IPS-NIHi11 (cell line): ENCODE data around the gene EPC1.
"Not testable (repeated sequence)": the region's sequence is repeated elsewhere in the genome, so short reads cannot be mapped to it uniquely, and the experiment has no call there.

Experiments
- DNase-seq: peaks from one replicate; pipeline ENCODE4 v3.0.0; 2012; ENCODE audit warnings: mixed read lengths, low spot score

EPC1 gene, protein sequence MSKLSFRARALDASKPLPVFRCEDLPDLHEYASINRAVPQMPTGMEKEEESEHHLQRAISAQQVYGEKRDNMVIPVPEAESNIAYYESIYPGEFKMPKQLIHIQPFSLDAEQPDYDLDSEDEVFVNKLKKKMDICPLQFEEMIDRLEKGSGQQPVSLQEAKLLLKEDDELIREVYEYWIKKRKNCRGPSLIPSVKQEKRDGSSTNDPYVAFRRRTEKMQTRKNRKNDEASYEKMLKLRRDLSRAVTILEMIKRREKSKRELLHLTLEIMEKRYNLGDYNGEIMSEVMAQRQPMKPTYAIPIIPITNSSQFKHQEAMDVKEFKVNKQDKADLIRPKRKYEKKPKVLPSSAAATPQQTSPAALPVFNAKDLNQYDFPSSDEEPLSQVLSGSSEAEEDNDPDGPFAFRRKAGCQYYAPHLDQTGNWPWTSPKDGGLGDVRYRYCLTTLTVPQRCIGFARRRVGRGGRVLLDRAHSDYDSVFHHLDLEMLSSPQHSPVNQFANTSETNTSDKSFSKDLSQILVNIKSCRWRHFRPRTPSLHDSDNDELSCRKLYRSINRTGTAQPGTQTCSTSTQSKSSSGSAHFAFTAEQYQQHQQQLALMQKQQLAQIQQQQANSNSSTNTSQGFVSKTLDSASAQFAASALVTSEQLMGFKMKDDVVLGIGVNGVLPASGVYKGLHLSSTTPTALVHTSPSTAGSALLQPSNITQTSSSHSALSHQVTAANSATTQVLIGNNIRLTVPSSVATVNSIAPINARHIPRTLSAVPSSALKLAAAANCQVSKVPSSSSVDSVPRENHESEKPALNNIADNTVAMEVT

GRCh38 chr10:32346551-32347362 is at the start of gene EPC1:
Gene EPC1, minus strand, starts transcription at chr10:32347158. Its CDS starts 243 bp downstream, at chr10:32346915.
- DNase-seq: peak; percentile 94

DNA sequence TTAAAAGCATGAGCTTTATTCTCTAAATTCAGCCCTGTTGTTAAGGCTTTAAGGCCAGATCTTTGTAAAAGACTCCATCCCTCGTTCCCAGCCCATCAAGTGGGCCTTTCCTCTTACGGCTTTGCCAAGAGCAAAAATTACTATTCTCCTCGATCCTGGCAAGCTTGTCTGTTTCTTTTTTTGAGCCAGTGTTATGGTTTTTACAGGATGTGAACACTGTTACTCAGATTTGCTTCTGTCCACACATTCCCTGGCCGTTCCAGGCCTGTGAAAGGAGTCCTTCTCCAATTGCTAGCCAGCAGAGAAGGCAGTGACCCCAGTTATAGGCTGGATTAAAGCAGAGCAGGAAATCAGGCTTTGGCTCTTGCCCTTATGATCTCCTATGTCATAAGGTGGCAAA is 47.0 kb upstream of the EPC1 start:
- no peak for DNase-seq

GRCh38 chr10:32392284-32392683 is 45.3 kb upstream of the EPC1 start:
- not testable (repeated sequence) for DNase-seq

- no peak for DNase-seq
Observed at GRCh38 chr10:32390193-32390592, 43.2 kb upstream of the EPC1 start.

DNA sequence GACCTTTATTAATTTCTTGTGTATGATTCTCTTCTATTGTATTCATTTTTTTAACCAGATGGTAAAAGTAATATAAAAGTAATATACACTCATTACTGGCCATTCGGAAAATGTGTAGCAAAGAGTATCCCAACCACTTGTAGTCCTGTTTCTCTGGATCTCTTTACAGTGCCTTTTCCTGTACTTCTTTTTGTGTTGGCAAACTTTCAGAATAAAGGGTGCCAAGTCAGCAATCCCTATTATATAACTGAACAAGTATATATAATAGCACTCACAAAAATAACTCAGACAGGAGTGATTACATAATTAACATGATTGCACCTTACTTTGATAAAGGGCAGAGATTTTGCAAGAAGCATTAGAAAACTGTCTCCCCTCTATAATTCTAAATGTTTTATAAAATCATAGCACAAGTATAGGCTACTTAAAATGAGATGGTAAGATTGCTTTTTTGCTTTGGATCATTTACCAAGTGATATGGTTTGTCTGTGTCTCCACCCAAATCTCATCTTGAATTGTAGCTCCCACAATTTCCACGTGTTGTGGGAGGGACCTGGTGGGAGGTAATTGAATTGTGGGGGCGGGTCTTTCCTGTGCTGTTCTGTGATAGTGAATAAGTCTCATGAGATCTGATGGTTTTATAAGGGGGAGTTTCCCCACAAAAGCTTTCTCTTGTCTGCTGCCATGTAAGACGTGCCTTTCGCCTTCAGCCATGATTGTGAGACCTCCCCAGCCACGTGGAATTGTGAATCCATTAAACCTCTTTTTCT is 41.5 kb upstream of the EPC1 start:
- no peak for DNase-seq

GRCh38 chr10:32386623-32387260 is 39.8 kb upstream of the EPC1 start:
- no peak for DNase-seq

DNA sequence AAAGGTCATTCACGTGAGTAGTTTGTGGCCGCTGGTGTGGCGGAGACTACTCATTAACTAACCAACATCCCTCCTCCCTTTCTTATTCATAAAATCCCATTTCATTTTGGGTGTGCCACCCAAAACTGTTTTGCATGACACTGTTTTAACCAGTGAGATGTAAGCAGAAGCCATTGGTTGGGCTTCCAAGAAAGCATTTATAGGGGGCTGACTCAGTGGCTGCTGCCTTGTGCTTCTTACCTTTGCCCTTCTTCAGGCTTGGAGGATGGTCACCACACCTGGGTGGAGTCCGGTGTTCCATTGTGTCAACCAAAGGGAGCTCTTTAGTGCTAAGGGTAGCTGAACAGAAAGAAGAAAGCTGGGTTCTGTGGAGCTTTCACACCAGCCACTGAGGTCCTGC is 37.2 kb upstream of the EPC1 start:
- no peak for DNase-seq

GRCh38 chr10:32381165-32381564 is 34.2 kb upstream of the EPC1 start:
- DNase-seq: no peak

DNA sequence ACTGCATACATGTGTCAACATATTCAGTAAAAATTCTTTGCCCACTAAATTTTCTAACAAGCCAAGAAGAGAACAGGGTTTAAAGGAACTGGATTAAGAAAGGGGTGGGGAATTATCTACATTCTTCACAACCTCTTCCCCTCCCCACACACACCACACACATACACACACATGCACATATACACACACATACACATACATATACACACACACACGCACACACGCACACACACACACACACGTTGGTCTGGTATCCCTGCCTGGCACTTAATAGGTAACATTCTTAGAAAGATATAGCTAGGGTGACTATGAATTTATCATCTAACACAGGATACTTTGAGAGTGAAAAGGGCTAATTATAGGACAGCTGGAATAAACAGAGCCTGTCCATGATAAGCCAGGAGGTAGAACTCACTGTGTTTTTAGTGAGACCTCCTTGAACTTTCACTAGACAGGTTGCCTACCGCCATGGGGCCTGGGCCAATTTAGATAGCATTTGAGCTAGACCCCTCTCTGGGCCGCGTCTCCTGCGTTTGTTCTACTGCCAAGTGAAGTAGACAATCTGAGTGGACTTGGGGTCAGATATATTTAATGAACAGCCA is 33.1 kb upstream of the EPC1 start:
- no peak for DNase-seq

DNA sequence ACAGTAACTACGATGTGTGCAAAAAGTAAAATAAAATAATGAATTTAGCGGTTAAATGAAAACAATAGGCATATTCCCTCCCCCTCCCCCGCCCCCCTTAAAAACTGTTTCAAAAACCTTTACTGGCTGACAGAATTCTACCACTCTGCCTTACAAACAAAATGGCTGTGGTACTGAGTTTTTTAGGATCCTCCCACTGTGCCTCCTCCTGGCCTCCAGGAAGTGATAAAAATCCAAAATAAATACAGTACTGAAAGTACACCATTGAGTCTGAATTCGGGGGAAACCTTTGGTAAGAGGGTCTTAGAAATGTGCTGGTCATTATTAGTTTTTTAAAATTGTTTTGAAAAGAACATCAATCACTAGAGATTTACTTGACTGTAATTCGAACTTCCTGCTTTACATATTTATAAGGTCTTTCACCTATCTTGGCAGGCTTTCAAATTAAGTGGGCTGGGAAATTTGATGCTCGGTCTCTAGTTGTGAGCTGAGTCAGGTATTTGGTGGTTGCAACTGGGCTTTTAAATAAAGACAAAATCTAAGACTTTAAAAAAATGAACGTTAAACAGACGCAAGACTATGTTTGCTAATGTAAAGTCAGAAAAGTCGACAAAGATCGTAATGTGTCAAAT is 32.5 kb upstream of the EPC1 start:
- peak; percentile 50 for DNase-seq

DNA sequence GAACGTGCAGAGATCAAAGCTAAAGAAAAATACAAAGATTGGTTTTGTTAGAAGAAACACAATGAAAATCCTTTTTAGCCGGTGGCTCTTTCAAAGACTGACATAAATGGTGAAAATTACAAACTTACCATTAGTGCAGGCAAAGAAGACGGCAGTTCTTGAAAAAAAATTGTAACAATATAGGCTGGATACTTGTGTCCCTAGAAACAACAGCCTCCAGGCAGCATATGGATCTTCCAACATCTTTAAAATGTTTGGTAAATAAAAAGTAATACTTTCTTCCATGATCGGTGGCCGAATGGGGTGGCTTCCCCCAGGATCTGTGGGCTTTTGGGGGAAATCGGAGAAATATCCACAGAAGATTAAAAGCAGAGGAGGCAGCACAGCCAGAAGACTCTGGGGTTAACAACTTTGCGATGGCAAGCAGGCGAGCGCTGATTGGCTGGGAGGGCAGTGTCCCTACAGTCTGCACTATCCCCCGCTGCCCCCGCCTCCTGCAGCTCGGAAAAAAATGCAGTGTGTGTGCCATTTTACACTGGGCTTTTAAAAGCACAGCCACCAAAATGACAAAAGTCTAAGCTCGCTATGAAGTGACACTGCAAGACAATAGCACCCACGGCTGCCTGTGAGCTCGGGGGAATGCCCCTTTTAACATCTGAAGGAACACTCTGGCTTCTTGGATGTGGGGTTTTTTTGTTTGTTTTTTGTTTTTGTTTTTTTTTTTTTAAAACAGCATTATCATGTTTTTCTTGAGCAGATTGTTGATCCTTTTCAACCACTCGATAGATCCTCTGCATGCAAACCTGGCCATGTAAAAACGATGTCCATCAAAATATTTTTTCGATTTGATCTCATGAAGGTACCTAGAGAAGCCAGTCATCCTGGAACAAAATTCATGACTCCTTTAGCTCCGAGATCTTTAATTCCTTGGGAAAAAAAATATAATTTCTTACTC is 31.7 kb upstream of the EPC1 start:
- DNase-seq: peak; percentile 90

DNA sequence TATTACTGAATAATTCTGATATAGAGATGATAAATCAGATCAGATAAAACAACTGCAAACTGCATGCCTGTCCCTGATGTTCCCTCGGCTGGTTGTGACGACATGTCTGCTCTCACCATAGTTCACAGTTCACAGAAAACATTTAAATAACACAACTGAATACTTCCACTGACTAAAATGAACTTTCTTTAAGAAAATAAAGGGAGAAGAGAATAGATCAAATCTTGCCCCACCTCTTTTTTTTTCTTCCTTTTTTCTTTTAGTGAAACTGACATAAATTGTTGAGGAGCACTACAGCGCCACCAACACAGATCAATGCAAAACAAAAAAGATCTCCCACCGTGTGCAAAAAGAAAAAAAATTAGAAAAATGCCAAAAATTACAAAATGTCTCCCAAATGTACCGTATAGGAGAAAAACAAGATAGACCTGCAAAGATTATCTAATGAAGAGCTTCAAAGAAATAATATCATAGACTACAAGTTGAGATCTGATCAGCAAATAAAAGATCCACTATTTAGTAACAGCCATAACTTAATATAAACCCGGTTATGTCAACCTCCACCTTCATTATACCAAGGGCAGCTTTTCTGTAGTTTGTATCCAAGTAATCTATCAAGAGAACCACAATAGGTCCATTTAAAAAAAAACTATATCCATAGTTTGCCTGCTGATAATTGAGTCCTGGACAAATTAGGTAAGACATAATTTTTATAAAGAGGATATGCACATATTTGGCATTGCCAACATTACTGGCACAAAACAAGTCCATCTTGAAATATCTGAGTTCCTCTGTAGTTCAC is 30.7 kb upstream of the EPC1 start:
- no peak for DNase-seq

- DNase-seq: no peak
Observed at GRCh38 chr10:32376771-32377170, 29.8 kb upstream of the EPC1 start.

- DNase-seq: no peak
Observed at GRCh38 chr10:32376097-32376496, 29.1 kb upstream of the EPC1 start.

- no peak for DNase-seq
Observed at GRCh38 chr10:32375631-32376030, 28.7 kb upstream of the EPC1 start.

DNA sequence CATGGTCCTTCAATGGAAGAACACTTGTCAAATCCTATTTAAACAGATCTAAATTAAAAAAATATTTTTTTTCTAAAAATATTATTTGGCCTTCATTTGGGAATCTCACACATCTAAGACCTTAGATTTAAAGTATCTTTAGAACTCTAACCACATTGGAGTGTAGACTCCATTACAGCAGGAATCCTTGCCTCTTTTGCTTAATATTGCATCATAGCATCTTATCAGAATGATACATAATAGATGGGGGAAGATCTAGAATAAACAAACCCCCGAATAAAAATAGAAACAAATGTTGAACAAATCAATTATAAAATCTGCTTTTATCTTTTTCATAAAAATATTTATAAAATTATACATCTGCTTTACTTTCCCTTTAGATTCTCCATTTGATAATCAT is 27.6 kb upstream of the EPC1 start:
- no peak for DNase-seq

DNA sequence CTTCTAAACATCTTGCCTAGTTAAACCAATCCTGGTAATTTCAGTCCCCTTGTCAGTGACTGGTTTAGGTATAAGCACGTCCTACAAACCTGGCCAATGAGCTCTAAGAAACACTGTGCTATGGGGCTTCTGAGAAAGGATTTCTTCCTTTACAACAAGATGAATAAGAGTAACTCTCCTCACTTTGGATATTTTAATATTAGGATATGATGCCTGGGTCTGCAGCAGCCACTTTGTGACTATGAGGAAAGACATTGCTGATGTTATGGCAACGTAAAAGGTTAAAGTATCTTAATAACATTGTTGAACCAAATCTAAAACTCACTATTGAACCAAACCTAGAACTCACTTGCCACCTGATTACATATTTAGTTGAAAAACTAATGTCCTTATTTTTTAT is 26.5 kb upstream of the EPC1 start:
- DNase-seq: no peak

DNA sequence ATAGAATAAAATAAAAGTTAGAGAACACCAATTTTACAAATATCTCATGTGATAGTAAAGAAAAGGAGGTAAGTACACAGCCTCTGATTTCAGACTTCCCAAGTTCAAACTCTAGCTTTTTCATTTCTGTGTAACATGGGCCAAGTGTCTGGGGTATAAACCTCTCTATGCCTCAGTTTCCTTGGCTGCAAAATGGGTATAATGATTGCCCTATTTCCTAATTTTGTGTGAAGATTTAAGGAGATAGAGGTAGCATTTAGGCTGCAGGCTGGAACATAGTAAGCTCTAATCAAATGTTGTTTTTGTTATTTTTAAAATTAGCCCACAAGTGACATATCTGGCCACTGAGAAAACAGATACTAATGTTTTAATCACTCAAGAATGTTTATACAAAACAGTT is 26.1 kb upstream of the EPC1 start:
- DNase-seq: no peak
